HG02678 (cell line): Measurements from ENCODE around the gene TMEM87A.

Experiments used
- ATAC-seq: cut with Tn5 transposase; IDR thresholded peaks from one replicate; pipeline ENCODE4 v1.9.1; 2021; ENCODE audit warnings: mild to moderate bottlenecking, moderate library complexity; ENCODE audit not compliant: unreplicated experiment

TMEM87A gene

GRCh38 chr15:42207674-42208579, 65.3 kb downstream of the TMEM87A start, which contains the start of gene VPS39:
VPS39 (minus strand) TSS chr15:42208304; CDS start chr15:42208153, 151 bp downstream.
- ATAC-seq: peak; percentile 97

GRCh38 chr15:42206406-42206805, 66.8 kb downstream of the TMEM87A start:
- no peak for ATAC-seq

GRCh38 chr15:42203891-42204290, 69.3 kb downstream of the TMEM87A start:
- ATAC-seq: no peak

GRCh38 chr15:42202653-42203052, 70.6 kb downstream of the TMEM87A start:
- ATAC-seq: no peak

- no peak for ATAC-seq
Measured at GRCh38 chr15:42201801-42202200, 71.4 kb downstream of the TMEM87A start.

- no peak for ATAC-seq
Measured at GRCh38 chr15:42199126-42199525, 74.1 kb downstream of the TMEM87A start.

- ATAC-seq: no peak
Measured at GRCh38 chr15:42198516-42198915, 74.7 kb downstream of the TMEM87A start.

GRCh38 chr15:42194513-42194912, 78.7 kb downstream of the TMEM87A start:
- ATAC-seq: no peak

- ATAC-seq: no peak
Measured at GRCh38 chr15:42193383-42193782, 79.8 kb downstream of the TMEM87A start.

GRCh38 chr15:42191610-42192346, 81.5 kb downstream of the TMEM87A start:
- no peak for ATAC-seq

- no peak for ATAC-seq
Measured at GRCh38 chr15:42190370-42190769, 82.9 kb downstream of the TMEM87A start.

GRCh38 chr15:42185801-42186200, 87.4 kb downstream of the TMEM87A start:
- ATAC-seq: no peak

- no peak for ATAC-seq
Measured at GRCh38 chr15:42184736-42185135, 88.5 kb downstream of the TMEM87A start.

- ATAC-seq: no peak
Measured at GRCh38 chr15:42184296-42184695, 88.9 kb downstream of the TMEM87A start.

- no peak for ATAC-seq
Measured at GRCh38 chr15:42182961-42183360, 90.3 kb downstream of the TMEM87A start.

GRCh38 chr15:42182328-42182886, 90.8 kb downstream of the TMEM87A start:
- ATAC-seq: no peak

- ATAC-seq: no peak
Measured at GRCh38 chr15:42178056-42178455, 95.2 kb downstream of the TMEM87A start.

GRCh38 chr15:42175671-42176070, 97.6 kb downstream of the TMEM87A start:
- no peak for ATAC-seq

GRCh38 chr15:42172475-42172874, 100.8 kb downstream of the TMEM87A start:
- ATAC-seq: no peak

- no peak for ATAC-seq
Measured at GRCh38 chr15:42171795-42172194, 101.4 kb downstream of the TMEM87A start.

- ATAC-seq: no peak
Measured at GRCh38 chr15:42171122-42171521, 102.1 kb downstream of the TMEM87A start.
